ENCODE data around the gene WHRN.

WHRN gene

GRCh38 chr9:114469091-114469853 lies 36.0 kb downstream of the WHRN start:
- no peak for DNase-seq

DNA sequence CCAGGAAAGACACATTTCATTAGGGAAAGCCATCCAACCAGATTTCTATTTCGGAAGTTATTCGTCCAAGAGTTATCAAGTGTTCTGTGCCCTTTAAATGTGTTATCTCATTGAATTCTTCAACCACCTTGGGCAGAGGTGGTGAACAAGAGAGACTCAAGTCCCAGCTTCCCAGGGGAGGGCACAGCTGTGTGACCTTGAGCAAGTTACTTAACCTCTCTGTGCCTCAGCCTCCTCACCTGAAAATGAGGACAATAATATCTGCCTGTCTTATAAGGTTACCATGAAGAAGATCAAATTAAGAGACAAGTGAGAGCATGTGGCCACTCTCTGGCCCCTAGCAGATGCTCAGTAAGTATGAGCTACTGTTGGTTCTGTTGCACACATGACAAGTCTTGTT lies 37.4 kb downstream of the WHRN start:
- no peak for DNase-seq

GRCh38 chr9:114467226-114467750 lies 38.0 kb downstream of the WHRN start:
- DNase-seq, result no peak

DNA sequence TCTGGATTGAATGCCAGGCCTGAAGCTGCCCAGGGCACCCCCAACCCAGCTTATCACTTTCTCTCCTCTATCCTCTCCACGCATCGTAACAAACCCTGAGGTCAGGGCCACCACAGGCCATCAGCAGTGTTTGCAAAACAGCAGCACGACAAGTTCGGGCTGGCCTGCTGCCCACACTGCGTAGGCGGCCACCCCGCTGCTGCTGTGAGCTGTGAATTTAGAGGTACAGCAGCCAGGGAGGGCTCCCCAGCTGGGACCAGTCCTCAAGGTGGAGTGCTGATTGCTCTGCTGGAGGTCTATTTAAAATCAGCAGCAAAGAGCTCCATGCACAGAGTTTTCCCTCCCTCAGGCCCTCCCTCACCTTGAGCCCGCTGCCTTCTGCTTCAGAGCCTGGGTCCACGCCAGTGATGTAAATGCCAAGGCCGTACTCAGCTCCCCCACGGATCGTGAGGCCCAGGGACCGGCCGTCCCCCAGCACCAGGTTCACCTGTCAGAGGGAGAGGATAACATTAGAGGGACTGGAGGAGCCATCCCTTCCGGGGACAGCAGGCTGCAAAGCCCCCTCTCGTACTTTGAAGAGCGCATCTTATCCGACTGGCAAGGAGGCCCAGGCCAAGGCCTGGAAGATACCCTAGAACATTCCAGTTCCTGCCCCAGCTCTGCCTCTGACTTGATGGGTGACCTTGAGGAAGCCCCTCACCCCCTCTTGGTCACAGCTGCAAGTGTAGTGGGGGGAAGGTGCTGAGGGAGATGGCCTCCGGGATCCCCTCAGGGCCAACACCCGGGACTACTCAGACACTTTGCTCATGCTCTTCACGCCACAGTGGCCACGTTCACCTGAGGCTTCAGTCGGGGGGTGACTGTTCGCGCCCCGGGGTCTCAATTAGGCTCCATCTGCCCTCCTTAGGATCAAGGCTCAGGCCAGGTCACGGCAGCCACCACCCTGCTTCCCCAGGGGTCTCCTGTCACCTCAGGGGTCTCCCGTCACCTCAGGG lies 39.1 kb downstream of the WHRN start:
- no peak for DNase-seq

DNA sequence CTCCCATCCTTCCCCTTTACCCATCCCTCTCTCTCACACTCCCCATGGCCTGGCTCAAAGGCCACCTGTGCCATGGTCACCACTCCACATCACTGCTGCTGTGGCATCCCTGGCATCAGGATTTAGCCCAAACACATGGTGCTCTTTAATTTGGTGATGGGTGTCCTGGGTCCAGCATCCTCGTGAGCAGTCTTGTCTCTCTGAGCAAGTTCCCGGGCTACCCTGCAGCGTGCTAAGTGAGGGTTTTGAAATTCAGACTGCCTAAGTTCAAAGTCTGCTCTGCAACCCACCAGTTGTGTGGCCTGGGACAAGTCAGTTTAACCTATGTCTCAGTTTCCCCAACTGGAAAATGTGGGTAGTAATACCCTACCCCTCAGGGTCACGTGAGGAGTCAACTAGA lies 39.9 kb downstream of the WHRN start:
- no peak for DNase-seq

DNA sequence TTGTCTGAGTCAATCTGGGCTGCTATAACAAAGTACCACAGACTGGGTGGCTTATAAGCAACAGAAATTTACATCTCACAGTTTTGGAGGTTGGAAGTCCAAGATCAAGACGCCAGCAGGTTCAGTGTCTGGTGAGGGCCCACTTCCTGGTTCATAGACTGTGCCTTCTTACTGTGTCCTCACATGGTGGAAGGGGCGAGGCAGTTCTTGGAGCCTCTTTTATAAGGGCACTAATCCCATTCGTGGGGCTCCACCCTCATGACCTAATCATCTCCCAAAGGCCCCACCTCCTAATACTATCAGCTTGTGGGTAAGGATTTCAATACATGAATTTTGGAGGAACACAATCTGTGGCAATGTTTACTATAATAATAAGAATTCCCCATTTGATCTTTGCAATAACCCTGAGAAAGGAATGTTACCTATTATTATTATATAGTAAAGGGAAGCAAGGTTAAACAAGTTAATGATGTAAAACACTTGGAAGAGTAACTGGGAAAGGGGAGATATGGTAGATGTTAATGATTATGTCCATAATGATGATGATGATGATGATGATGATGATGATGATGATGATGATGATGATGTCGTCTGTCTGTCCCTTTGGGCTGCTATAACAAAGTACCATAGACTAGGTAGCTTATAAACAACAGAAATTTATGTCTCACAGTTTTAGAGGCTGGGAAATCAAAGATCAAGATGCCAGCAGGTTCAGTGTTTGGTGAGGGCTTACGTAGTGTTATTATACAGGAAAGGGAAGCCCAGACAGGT lies 40.8 kb downstream of the WHRN start:
- DNase-seq, result no peak

DNA sequence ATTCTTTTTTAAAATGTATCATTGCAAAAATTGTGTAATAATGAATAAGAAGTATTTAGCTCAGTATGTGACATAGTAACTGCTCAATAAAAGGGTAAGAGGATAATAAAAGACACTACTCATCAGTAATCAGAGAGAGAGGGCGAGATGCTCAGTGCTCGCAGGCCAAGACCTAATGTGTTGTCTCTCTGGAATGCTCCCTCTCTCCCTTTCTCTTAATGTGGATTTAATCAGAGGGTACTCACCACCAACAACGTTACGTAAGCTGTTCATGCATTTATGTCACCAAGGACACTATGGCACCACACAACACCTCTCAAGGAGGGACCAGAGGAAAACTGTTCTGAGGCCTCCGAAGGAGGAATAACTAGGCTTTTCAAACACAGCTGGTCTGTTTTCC lies 42.5 kb downstream of the WHRN start:
- DNase-seq, result no peak

DNA sequence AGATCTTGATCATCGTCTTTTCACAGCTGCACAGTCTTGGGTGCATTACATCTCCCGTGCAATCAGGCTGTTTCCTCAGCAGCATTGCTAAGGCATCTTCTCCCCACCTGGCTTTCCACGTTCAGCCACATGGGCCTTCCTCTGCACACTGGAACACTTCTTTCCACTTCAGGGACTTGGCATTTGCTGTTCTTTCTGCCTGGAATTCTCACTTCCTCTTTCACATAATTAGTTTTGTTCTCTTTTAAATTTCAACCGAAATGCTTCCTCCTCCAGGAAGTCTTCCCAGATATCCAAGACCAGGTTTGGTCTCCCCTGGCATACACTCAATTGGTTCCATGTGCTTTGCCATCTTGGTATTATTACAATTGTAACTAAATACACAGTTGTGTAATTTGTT lies 43.8 kb downstream of the WHRN start:
- no peak for DNase-seq

DNA sequence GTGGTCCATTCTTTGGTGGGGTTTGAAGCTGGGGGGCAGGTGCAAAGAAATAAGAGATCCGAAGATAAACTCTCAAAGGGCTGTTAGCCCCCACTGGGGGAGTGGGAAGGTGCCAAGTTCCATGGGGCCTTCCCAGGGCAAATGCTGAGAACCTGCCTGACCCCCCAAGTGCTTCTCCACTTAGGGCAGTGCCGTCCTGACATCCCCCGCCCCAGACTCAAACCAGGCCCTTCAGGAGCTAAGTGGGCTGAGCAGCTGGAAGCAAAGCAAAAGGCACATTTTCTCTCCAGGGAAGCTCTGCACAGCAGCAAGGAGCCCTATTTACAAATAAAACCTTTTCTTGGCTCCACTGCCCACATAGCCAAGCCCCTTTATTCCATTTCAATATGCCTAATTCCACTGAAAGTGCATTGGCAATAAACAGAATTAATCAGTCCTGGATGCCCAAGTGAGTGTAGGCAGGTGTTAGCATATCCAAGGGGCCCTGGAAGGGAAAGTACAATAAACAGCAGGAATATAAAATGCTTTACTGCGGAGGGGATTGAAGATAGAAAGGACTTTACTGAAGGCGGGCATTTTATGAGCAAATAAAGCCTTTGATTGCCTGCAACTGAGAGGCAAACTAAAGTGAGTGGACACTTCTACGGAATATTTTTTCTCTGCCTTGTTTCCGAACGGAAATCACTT lies 44.6 kb downstream of the WHRN start:
- no peak for DNase-seq

GRCh38 chr9:114459464-114459863 lies 45.8 kb downstream of the WHRN start:
- DNase-seq, result no peak

DNA sequence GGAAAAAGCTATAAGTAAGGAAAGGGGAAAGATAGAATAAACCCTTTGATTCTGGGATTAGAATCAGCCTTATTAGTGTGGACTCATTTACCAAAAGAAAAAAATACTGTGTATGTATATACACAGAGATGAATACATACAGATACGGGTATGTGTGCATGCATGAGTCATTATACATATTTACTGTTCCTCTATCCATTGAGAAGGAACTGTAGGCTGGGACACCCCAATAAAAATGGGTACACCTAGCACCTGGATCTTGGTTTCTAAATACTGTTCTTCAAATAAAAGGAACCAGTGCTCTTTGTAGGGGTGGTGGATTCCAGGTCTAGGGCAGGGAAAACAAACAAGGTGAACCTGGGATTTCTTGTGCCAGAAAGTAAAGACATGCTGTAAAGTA lies 48.3 kb downstream of the WHRN start:
- no peak for DNase-seq

GRCh38 chr9:114454652-114455051 lies 50.6 kb downstream of the WHRN start:
- no peak for DNase-seq

- peak; percentile 62 for DNase-seq
These were observed 52.8 kb downstream of the WHRN start for GRCh38 chr9:114452219-114453165.

GRCh38 chr9:114451707-114452031 lies 53.6 kb downstream of the WHRN start:
- DNase-seq, result no peak

DNA sequence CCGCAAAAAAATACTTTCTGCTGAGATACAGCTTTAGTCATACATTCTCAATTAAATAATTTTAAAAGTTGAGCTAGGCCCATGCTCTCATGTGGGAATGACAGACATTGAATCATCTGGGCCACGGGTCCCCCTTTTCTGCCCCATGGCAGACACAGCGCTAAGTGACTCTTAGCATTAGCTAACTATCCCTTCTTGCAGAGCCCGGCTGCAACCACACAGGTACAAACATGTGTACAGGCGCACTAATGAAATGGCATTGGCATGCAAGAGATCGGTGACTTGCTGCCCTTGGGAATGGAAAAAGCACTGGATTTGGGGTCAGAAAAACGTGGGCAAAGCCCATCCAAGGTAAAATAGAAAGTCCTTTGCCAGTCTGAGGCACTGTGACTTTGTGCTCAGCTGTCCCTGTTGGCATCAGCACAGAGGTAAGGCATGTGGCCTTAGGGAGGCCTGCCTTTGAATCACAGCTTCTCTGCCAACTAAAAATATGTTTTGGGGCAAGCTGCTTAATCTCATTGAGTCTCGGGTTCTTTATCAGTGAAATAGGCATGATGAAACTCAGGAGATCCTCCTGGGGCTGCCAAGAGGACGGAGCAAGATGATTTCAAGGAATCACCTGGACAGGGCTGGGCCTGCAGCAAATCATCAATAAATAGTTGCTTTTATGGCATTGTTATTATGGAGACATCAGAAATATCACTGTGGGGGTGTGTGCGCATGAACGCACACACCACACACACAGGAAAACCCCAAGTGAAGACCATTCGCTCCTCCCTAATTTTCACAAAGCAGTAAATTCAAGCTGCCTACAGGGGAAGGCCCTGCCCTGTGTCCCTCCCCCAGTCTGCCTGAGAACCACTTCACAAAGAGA lies 54.2 kb downstream of the WHRN start:
- no peak for DNase-seq

GRCh38 chr9:114450181-114450580 lies 55.1 kb downstream of the WHRN start:
- no peak for DNase-seq

DNA sequence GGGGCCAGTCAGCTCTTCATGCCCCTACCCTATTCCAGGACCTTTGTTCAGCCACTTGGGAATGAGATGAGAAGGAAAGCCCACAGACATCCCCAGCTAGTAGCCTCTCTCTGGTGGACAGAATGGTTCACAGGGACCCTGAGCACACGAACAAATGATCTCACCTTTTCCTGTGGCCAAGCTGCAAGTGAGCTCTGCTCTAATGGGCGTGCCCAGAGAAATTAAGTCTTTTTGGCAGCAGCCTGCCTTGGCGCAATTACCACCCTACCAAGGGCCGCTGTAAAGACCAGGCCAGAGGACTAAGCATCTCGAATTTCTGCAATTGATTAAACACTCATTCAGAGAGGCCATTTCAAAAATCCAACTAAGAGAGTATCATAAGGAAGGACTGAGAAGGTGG lies 56.0 kb downstream of the WHRN start:
- no peak for DNase-seq

- DNase-seq, result no peak
These were observed 56.6 kb downstream of the WHRN start for GRCh38 chr9:114448706-114449105.

GRCh38 chr9:114446672-114447450 lies 58.4 kb downstream of the WHRN start:
- no peak for DNase-seq
